NB4 (cell line): ENCODE data around the gene FSIP2.

Source experiments
- DNase-seq: peaks from one replicate; pipeline ENCODE4 v3.0.0; 2010; ENCODE audit warnings: low read depth
- H3K4me3 ChIP-seq: one replicate; pipeline ENCODE4 v1.5.1; 2011; ENCODE audit warnings: mild to moderate bottlenecking, low read depth, low read length, moderate library complexity
- CTCF ChIP-seq: IDR thresholded peaks from one replicate; pipeline ENCODE4 v1.5.1; 2012; ENCODE audit warnings: low read depth, low read length
- MYC ChIP-seq: IDR thresholded peaks from 2 replicates; pipeline ENCODE4 v1.6.1; 2011; ENCODE audit warnings: low read depth, low read length
- POLR2A ChIP-seq: IDR thresholded peaks from 2 replicates; pipeline ENCODE4 v1.6.1; 2011; ENCODE audit warnings: mild to moderate bottlenecking; ENCODE audit not compliant: insufficient read length; ENCODE audit errors: extremely low read depth
- TF ChIP-seq, protein P1 (sequence below): IDR thresholded peaks from 2 replicates; pipeline ENCODE4 v1.6.1; 2011; ENCODE audit warnings: low read depth, low read length

Gene FSIP2

DNA sequence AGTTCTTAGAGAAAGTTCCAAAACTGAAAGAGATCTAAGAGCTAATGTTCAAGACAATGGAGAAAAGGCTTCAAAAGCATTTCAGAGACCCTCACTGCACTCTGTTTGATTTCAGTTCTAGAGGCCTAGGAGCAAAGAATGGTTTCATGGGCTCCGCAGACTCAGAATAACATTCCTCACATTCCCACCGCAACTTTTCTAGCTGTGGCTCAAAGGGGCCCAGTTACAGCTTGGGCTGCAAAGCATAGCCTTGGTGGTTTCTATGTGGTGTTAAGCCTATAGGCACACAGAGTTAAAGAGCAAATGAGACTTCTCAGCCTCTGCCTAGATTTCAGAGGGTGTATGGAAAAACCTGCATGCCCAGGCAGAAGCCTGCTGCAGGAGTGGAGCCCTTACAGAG, 73.0 kb downstream of the FSIP2 start:
- H3K4me3 ChIP-seq: no peak overlapping the region
- TF ChIP-seq CTCF: no peak
- no peak for TF ChIP-seq MYC
- TF ChIP-seq, protein P1, sequence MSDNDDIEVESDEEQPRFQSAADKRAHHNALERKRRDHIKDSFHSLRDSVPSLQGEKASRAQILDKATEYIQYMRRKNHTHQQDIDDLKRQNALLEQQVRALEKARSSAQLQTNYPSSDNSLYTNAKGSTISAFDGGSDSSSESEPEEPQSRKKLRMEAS: no peak
- TF ChIP-seq POLR2A: no peak

DNA sequence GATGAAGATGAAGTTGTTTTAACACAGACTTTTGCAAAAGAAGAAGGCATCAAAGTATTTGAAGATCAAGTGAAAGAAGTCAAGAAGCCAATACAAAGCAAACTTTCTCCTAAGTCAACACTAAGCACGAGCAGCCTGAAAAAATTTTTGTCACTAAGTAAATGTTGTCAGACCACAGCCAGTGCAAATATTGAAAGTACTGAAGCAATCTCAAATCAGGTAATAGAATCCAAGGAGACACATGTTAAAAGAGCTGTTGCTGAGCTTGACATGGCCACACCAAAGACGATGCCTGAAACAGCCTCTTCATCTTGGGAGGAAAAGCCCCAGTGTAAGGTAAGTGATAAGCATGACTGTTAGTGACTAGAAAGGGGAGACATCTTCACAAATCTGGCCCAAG, 75.1 kb downstream of the FSIP2 start:
- TF ChIP-seq, protein P1: no peak
- TF ChIP-seq CTCF (no peak), POLR2A (no peak), MYC (no peak)
- no peak for DNase-seq

More for the DNA sequence above, 73.0 kb downstream of the FSIP2 start:
- no peak for DNase-seq

GRCh38 chr2:185817991-185818390, 79.4 kb downstream of the FSIP2 start:
- DNase-seq: no peak
- H3K4me3 ChIP-seq: no peak overlapping the region
- TF ChIP-seq MYC: no peak

More for the DNA sequence above, 75.1 kb downstream of the FSIP2 start:
- no peak overlapping the region for H3K4me3 ChIP-seq

- TF ChIP-seq MYC (no peak), POLR2A (no peak), CTCF (no peak)
- TF ChIP-seq, protein P1: no peak
- DNase-seq: no peak
- H3K4me3 ChIP-seq: no peak overlapping the region
Measured at GRCh38 chr2:185821467-185821866, 82.9 kb downstream of the FSIP2 start.

DNA sequence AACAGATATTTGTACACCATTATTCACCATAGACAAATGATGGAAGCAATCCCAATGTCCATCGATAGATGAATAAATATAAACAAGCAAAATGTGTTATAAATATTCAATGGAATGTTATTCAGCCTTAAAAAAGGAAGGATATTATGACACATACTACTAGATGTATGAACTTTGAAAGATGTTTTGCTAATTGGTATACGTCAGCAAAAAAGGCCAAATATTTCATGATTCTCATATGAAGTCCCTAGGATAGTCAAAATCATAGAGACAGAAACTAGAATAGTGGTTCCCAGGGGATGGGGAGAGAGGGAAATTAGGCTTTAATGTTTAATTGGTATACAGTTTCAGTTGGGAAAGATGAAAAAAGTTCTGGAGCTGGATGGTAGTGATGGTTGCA, 85.2 kb downstream of the FSIP2 start:
- no peak overlapping the region for H3K4me3 ChIP-seq
- TF ChIP-seq, protein P1: no peak
- TF ChIP-seq CTCF (no peak), MYC (no peak), POLR2A (no peak)
- DNase-seq: no peak

- no peak for DNase-seq
- no peak overlapping the region for H3K4me3 ChIP-seq
- no peak for TF ChIP-seq CTCF
- TF ChIP-seq, protein P1: no peak
- no peak for TF ChIP-seq POLR2A
- TF ChIP-seq MYC: no peak
Measured at GRCh38 chr2:185825557-185825956, 87.0 kb downstream of the FSIP2 start.
